Brain microvascular endothelial cell (primary cell): ENCODE results near the gene CAPN5.

Experiments
- DNase-seq: peaks from one replicate; pipeline ENCODE4 v3.0.0-alpha.2; 2020
- H3K27ac ChIP-seq: fragments of 250-450 bp; sonication (Bioruptor Pico); 2 replicates; pipeline ENCODE4 v1.5.1; 2020; ENCODE audit warnings: mild to moderate bottlenecking, moderate library complexity
- H3K27me3 ChIP-seq: fragments of 250-450 bp; sonication (Bioruptor Pico); replicated peaks from 2 replicates; pipeline ENCODE4 v1.5.1; 2020; ENCODE audit warnings: mild to moderate bottlenecking
- H3K36me3 ChIP-seq: fragments of 250-450 bp; sonication (Bioruptor Pico); replicated peaks from 2 replicates; pipeline ENCODE4 v1.5.1; 2020; ENCODE audit warnings: mild to moderate bottlenecking
- H3K4me3 ChIP-seq: 2 replicates; pipeline ENCODE4 v1.5.1; 2011; ENCODE audit warnings: low read depth, mild to moderate bottlenecking, control low read depth, low read length, moderate library complexity
- in situ Hi-C: cut with HindIII; loops from 2 replicates; pipeline ENCODE4 v1.10.0; 2017; ENCODE audit warnings: low sequenced_read_pairs, low pct_ligation_motif_present
- TF ChIP-seq, protein P1 (sequence below): IDR thresholded peaks from 2 replicates; pipeline ENCODE4 v1.5.1; 2011; ENCODE audit warnings: low read depth, mild to moderate bottlenecking, moderate library complexity, low read length, control low read depth, inconsistent platforms; ENCODE audit errors: missing control alignments

Gene CAPN5

DNA sequence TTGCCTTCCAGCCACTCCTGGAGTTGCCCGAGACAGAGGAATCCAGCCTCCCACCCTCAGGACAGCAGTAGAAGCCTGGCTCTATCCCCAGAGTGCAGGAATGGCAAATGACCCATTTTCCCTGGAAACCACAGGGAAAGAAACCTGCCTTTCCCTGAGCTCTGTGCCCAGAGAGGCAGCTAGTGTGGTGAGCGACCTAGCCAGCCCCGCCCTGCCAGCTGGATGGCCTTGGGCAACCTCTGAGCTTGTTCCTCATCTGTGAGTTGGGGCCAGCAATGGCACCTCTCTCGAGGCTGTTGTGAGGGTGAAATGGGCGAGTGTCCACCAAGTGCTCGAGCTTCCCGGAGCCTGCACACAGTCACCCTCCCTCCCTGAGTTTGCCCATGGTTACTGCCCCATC is 39.5 kb downstream of the CAPN5 start:
- no peak overlapping the region for H3K4me3 ChIP-seq
- TF ChIP-seq, protein P1, sequence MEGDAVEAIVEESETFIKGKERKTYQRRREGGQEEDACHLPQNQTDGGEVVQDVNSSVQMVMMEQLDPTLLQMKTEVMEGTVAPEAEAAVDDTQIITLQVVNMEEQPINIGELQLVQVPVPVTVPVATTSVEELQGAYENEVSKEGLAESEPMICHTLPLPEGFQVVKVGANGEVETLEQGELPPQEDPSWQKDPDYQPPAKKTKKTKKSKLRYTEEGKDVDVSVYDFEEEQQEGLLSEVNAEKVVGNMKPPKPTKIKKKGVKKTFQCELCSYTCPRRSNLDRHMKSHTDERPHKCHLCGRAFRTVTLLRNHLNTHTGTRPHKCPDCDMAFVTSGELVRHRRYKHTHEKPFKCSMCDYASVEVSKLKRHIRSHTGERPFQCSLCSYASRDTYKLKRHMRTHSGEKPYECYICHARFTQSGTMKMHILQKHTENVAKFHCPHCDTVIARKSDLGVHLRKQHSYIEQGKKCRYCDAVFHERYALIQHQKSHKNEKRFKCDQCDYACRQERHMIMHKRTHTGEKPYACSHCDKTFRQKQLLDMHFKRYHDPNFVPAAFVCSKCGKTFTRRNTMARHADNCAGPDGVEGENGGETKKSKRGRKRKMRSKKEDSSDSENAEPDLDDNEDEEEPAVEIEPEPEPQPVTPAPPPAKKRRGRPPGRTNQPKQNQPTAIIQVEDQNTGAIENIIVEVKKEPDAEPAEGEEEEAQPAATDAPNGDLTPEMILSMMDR = no peak
- H3K27me3 ChIP-seq = no peaks in the 10 kb centered on the region
- no peaks in the 10 kb centered on the region for H3K36me3 ChIP-seq
- in situ Hi-C loops = no loop called here
- H3K27ac ChIP-seq = no peak overlapping the region
- DNase-seq = no peak

GRCh38 chr11:77106759-77107158 is 40.0 kb downstream of the CAPN5 start:
- TF ChIP-seq, protein P1 = no peak
- no peak for DNase-seq
- H3K36me3 ChIP-seq = no peaks in the 10 kb centered on the region
- no peak overlapping the region for H3K27ac ChIP-seq
- no peak overlapping the region for H3K4me3 ChIP-seq
- in situ Hi-C loops = no loop called here
- H3K27me3 ChIP-seq = no peaks in the 10 kb centered on the region

- TF ChIP-seq, protein P1 = peak; percentile 10
- H3K27ac ChIP-seq = peak overlapping the region; percentile 22
- H3K27me3 ChIP-seq = no peaks in the 10 kb centered on the region
- H3K36me3 ChIP-seq = no peaks in the 10 kb centered on the region
- in situ Hi-C loops = no loop called here
- DNase-seq = peak; percentile 91
- no peak overlapping the region for H3K4me3 ChIP-seq
Measured at GRCh38 chr11:77107950-77108349, 41.2 kb downstream of the CAPN5 start.

GRCh38 chr11:77108436-77108835 is 41.7 kb downstream of the CAPN5 start:
- no peak overlapping the region for H3K4me3 ChIP-seq
- no peaks in the 10 kb centered on the region for H3K36me3 ChIP-seq
- no peak for DNase-seq
- H3K27me3 ChIP-seq = no peaks in the 10 kb centered on the region
- H3K27ac ChIP-seq = no peak overlapping the region
- in situ Hi-C loops = no loop called here
- TF ChIP-seq, protein P1 = no peak

DNA sequence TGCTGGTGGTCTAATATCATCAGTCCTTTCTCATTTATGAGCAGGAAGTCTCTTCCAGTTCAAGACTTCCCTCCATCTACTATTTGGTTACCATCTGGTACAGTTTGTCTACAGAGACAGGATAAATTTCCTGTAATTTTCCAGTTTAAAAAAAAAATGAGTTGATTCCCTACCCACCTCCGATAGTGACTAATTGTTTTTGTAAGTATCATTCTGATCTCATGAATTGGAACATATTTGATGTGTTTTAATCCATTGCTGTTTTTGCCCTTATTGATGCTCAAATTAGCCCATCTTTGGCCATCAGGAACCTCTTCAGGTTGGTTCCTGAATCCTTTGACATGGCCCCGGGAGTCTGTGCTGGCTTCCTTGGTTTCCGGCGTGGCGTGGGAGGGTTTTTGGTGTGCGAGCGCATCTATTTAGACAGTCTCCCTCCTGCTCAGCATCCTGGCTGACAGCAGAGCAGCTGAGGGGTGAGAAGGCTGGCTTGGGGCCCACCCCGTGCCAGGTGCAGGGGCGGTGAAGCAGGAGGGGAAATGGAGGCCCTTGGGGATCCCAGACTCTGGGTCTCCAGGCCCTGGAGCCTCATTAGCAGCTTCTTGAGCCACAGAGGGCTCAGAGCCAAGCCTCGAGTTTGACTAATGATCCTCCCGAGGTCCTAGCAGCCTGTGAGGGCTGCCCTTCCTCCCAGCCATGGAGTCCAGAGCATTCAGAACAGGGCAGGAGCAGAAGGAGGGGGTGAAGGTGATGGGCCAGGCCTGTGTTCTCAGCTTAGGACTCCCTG is 42.7 kb downstream of the CAPN5 start:
- Histone ChIP-seq H3K36me3 (no peaks in the 10 kb centered on the region), H3K27me3 (no peaks in the 10 kb centered on the region), H3K27ac (peak overlapping the region; percentile 11), H3K4me3 (no peak overlapping the region)
- TF ChIP-seq, protein P1 = no peak
- in situ Hi-C loops = no loop called here
- no peak for DNase-seq

GRCh38 chr11:77110836-77111235 is 44.1 kb downstream of the CAPN5 start:
- H3K27me3 ChIP-seq = no peaks in the 10 kb centered on the region
- no peak for DNase-seq
- no peaks in the 10 kb centered on the region for H3K36me3 ChIP-seq
- H3K4me3 ChIP-seq = no peak overlapping the region
- TF ChIP-seq, protein P1 = no peak
- H3K27ac ChIP-seq = no peak overlapping the region
- in situ Hi-C loops = no loop called here
